IMR-90 (cell line): ENCODE data around the gene HSFX2. TPM values are rescaled to one million over a fixed set of nuclear protein-coding genes. Genes with fewer than 3 reads are reported as not detected.

ENCODE experiments used
- ATAC-seq: fragments of 200-7000 bp; cut with Tn5 transposase; 2 replicates; pipeline ENCODE4 v1.9.1; 2020; ENCODE audit warnings: low read depth, mild to moderate bottlenecking, moderate library complexity
- BruUV-seq: library from RNA; stranded (reverse); fragments of 400-500 nt; replicated peaks from 2 replicates; lab custom pipeline; 2021; lab: Mats Ljungman, UMichigan
- CTCF ChIA-PET: fragments of 300-600 bp; formaldehyde crosslinking; extraction: SDS; loops from one replicate; lab custom pipeline; 2021; ENCODE audit warnings: antibody characterized with exemption; lab: Yijun Ruan, JAX
- POLR2A ChIA-PET: fragments of 300-600 bp; sonication (Branson Sonifier 250); formaldehyde crosslinking; loops from one replicate; lab custom pipeline; 2022; ENCODE audit warnings: antibody characterized with exemption; ENCODE audit not compliant: unreplicated experiment; lab: Charles Lee
- DNase-seq: peaks from one replicate; pipeline ENCODE4 v3.0.0; 2013
- H2AFZ ChIP-seq: replicated peaks from 2 replicates; pipeline ENCODE3; 2013; ENCODE audit warnings: low read length, mild to moderate bottlenecking; ENCODE audit not compliant: poor library complexity
- H2AK5ac ChIP-seq: 2 replicates; pipeline ENCODE4 v1.6.1; 2013; ENCODE audit warnings: low read depth, low read length, inconsistent platforms
- H2AK9ac ChIP-seq: replicated peaks from 2 replicates; pipeline ENCODE3; 2013; ENCODE audit warnings: mild to moderate bottlenecking, low read depth, low read length, moderate library complexity; ENCODE audit not compliant: poor library complexity
- H2BK120ac ChIP-seq: 2 replicates; pipeline ENCODE4 v1.6.1; 2013; ENCODE audit warnings: low read depth, low read length, inconsistent platforms
- H2BK15ac ChIP-seq: 3 replicates; pipeline ENCODE4 v1.6.1; 2013; ENCODE audit warnings: low read depth, low read length, inconsistent platforms
- H2BK20ac ChIP-seq: 2 replicates; pipeline ENCODE4 v1.6.1; 2013; ENCODE audit warnings: low read depth, mild to moderate bottlenecking, inconsistent platforms, low read length, moderate library complexity
- H2BK5ac ChIP-seq: 2 replicates; pipeline ENCODE4 v1.6.1; 2013; ENCODE audit warnings: mild to moderate bottlenecking, low read depth, low read length, inconsistent platforms; ENCODE audit not compliant: poor library complexity, severe bottlenecking
- H3K14ac ChIP-seq: replicated peaks from 2 replicates; pipeline ENCODE4 v1.6.1; 2013; ENCODE audit warnings: low read depth, low read length, inconsistent platforms
- H3K18ac ChIP-seq: 2 replicates; pipeline ENCODE4 v1.6.1; 2013; ENCODE audit warnings: low read depth, low read length, control low read depth
- H3K23ac ChIP-seq: 2 replicates; pipeline ENCODE4 v1.6.1; 2013; ENCODE audit warnings: low read depth, low read length, inconsistent platforms
- H3K27ac ChIP-seq: 2 replicates; pipeline ENCODE4 v1.5.1; 2013; ENCODE audit warnings: mild to moderate bottlenecking, control low read depth, low read length; ENCODE audit not compliant: insufficient read depth
- H3K27me3 ChIP-seq: 2 replicates; pipeline ENCODE4 v1.6.1; 2013; ENCODE audit warnings: low read length; ENCODE audit not compliant: control insufficient read depth, insufficient read depth
- H3K36me3 ChIP-seq: 2 replicates; pipeline ENCODE4 v1.6.1; 2013; ENCODE audit warnings: low read length, mixed read lengths; ENCODE audit not compliant: control insufficient read depth, insufficient read depth
- H3K4ac ChIP-seq: 2 replicates; pipeline ENCODE4 v1.6.1; 2013; ENCODE audit warnings: low read depth, low read length, inconsistent platforms
- H3K4me1 ChIP-seq: 2 replicates; pipeline ENCODE4 v1.6.1; 2013; ENCODE audit warnings: low read length, mixed read lengths; ENCODE audit not compliant: control insufficient read depth, insufficient read depth
- H3K4me2 ChIP-seq: 2 replicates; pipeline ENCODE4 v1.6.1; 2013; ENCODE audit warnings: low read depth, mild to moderate bottlenecking, control low read depth, low read length, moderate library complexity
- H3K4me3 ChIP-seq: 2 replicates; pipeline ENCODE4 v1.5.1; 2013; ENCODE audit warnings: low read depth, mild to moderate bottlenecking, control low read depth, low read length, moderate library complexity; ENCODE audit not compliant: insufficient read depth
- H3K56ac ChIP-seq: 2 replicates; pipeline ENCODE4 v1.6.1; 2013; ENCODE audit warnings: low read length, inconsistent platforms; ENCODE audit not compliant: insufficient read depth; ENCODE audit errors: extremely low read depth
- H3K79me1 ChIP-seq, 2 experiments: 2 replicates each; pipeline ENCODE4 v1.6.1; 2013; ENCODE audit warnings: low read length in 2 of 2, inconsistent platforms in 1 of 2, low read depth in 1 of 2
- H3K9ac ChIP-seq: 2 replicates; pipeline ENCODE4 v1.6.1; 2013; ENCODE audit warnings: low read depth, low read length, control low read depth
- H3K9me1 ChIP-seq: 2 replicates; pipeline ENCODE4 v1.6.1; 2013; ENCODE audit warnings: low read length, inconsistent platforms; ENCODE audit not compliant: insufficient read depth
- H3K9me3 ChIP-seq: 2 replicates; pipeline ENCODE4 v1.6.1; 2013; ENCODE audit warnings: low read length; ENCODE audit not compliant: control insufficient read depth, insufficient read depth
- H4K20me1 ChIP-seq: 2 replicates; pipeline ENCODE4 v1.6.1; 2013; ENCODE audit warnings: low read length, inconsistent platforms; ENCODE audit not compliant: insufficient read depth
- H4K5ac ChIP-seq: 2 replicates; pipeline ENCODE4 v1.6.1; 2013; ENCODE audit warnings: mild to moderate bottlenecking, low read depth, low read length, control low read depth
- H4K8ac ChIP-seq, 2 experiments: 2 replicates each; pipeline ENCODE4 v1.6.1; 2013; ENCODE audit warnings: low read depth in 2 of 2, low read length in 2 of 2, control low read depth in 1 of 2, inconsistent platforms in 1 of 2
- H4K91ac ChIP-seq: 2 replicates; pipeline ENCODE4 v1.6.1; 2013; ENCODE audit warnings: low read depth, low read length, inconsistent platforms; ENCODE audit not compliant: insufficient read depth
- BHLHE40 ChIP-seq: fragments of 150-350 bp; IDR thresholded peaks from 2 replicates; pipeline ENCODE4 v1.6.1; 2016; ENCODE audit warnings: mild to moderate bottlenecking, low read depth, low read length
- CTCF ChIP-seq: conservative IDR thresholded peaks from 2 replicates; pipeline ENCODE4 v1.5.1; 2012; ENCODE audit warnings: mild to moderate bottlenecking, low read depth, low read length, improper control_type of control experiment
- ELK1 ChIP-seq: fragments of 150-350 bp; IDR thresholded peaks from 2 replicates; pipeline ENCODE4 v1.6.1; 2016; ENCODE audit warnings: low read depth, mild to moderate bottlenecking, low read length, moderate library complexity, borderline replicate concordance
- FOS ChIP-seq: fragments of 150-350 bp; IDR thresholded peaks from 2 replicates; pipeline ENCODE4 v1.6.1; 2016; ENCODE audit warnings: low read depth, low read length
- MXI1 ChIP-seq: IDR thresholded peaks from 2 replicates; pipeline ENCODE4 v1.6.1; 2012; ENCODE audit warnings: low read depth, mild to moderate bottlenecking, low read length, moderate library complexity, borderline replicate concordance
- NFE2L2 ChIP-seq: fragments of 150-350 bp; IDR thresholded peaks from 2 replicates; pipeline ENCODE4 v1.6.1; 2016; ENCODE audit warnings: low read depth, mild to moderate bottlenecking, low read length
- POLR2A ChIP-seq: IDR thresholded peaks from 2 replicates; pipeline ENCODE4 v1.6.1; 2012; ENCODE audit warnings: mild to moderate bottlenecking, low read depth, low read length
- RAD21 ChIP-seq: IDR thresholded peaks from 2 replicates; pipeline ENCODE4 v1.6.1; 2012; ENCODE audit warnings: low read length, improper control_type of control experiment
- RCOR1 ChIP-seq: IDR thresholded peaks from 2 replicates; pipeline ENCODE4 v1.6.1; 2012; ENCODE audit warnings: mild to moderate bottlenecking, low read length, improper control_type of control experiment; ENCODE audit not compliant: insufficient replicate concordance
- WGBS, 2 experiments: methylation state at CpG; one replicate each; pipeline versions ENCODE4 v1.1.5 to v1.1.7; 2013; ENCODE audit warnings: missing lambda C conversion rate in 2 of 2; ENCODE audit not compliant: insufficient read length in 1 of 2; ENCODE audit errors: extremely low coverage in 2 of 2; 5-methylcytosine and 5-hydroxymethylcytosine counted together
- dilution Hi-C: fragments of 300-500 bp; cut with HindIII; formaldehyde crosslinking; loops from one replicate; pipeline ENCODE4 v1.14.3; 2018; ENCODE audit warnings: low sequenced_read_pairs; ENCODE audit not compliant: unreplicated experiment
- in situ Hi-C: fragments of 300-500 bp; cut with MboI; formaldehyde crosslinking; loops from 3 replicates; pipeline ENCODE4 v1.14.3; 2019; ENCODE audit warnings: low sequenced_read_pairs, inconsistent platforms, mixed read lengths
- intact Hi-C: fragments of 100-400 bp; cut with micrococcal nuclease; formaldehyde crosslinking; loops from 2 replicates; pipeline ENCODE4 v1.10.0; 2022
- polyA plus RNA-seq, 3 experiments: library from polyadenylated mRNA; depleted of rRNA; stranded (reverse); fragments of >200 nt; gene quantifications; 2 replicates each; pipeline ENCODE4 v1.2.3, GENCODE V29; 2012; ENCODE audit warnings: low replicate concordance in 1 of 3
- total RNA-seq: library from RNA; depleted of rRNA; stranded (reverse); fragments of >200 nt; gene quantifications from 2 replicates; pipeline ENCODE4 v1.2.3, GENCODE V29; 2012

The HSFX2 gene
- total and polyA plus RNA-seq, 2 of the 4 experiments (the other 2 are of a cell fraction), result 0.36 TPM; not detected in 1

GRCh38 chrX:149641835-149642234, 46.7 kb upstream of the HSFX2 start:
- intact Hi-C loops, result no loop called here
- H3K79me1 ChIP-seq, result no peaks in the 10 kb centered on the region
- DNase-seq, result no peak

More at GRCh38 chrX:149641835-149642234, 46.7 kb upstream of the HSFX2 start:
- Histone ChIP-seq H3K4me3 (no peak overlapping the region), H3K18ac (no peak overlapping the region), H2BK120ac (no peak overlapping the region), H3K14ac (no peak overlapping the region), H4K20me1 (no peaks in the 10 kb centered on the region), H2BK15ac (no peak overlapping the region), H2BK20ac (no peak overlapping the region), H3K36me3 (no peaks in the 10 kb centered on the region), H4K8ac (no peak overlapping the region), H2AK9ac (no peak overlapping the region), H3K4me2 (no peak overlapping the region), H2AFZ (no peak overlapping the region), H3K27ac (no peak overlapping the region), H2AK5ac (no peak overlapping the region), H3K9me1 (no peaks in the 10 kb centered on the region), H3K56ac (no peak overlapping the region), H4K5ac (no peak overlapping the region), H3K9me3 (no peaks in the 10 kb centered on the region), H4K91ac (no peak overlapping the region), H3K27me3 (peaks cover 8% of the 10 kb centered on the region), H3K4ac (no peak overlapping the region), H3K9ac (no peak overlapping the region), H3K4me1 (no peaks in the 10 kb centered on the region), H2BK5ac (no peak overlapping the region), H3K23ac (no peak overlapping the region)
- ChIA-PET POLR2A (no interaction called here), CTCF (no interaction called here)
- in situ Hi-C loops (no loop called here), dilution Hi-C loops (no loop called here)
- no TSS peak for BruUV-seq
- TF ChIP-seq POLR2A (no peak), CTCF (no peak), MXI1 (no peak), BHLHE40 (no peak), NFE2L2 (no peak), ELK1 (no peak), FOS (no peak), RCOR1 (no peak), RAD21 (no peak)
- no CpG with 5 or more reads among the region's 2 CpGs for WGBS, 2 experiments
- ATAC-seq, result no peak
